B cell (primary cell): Measurements from ENCODE around the gene DIP2B.

Experiments
- EZH2 ChIP-seq: IDR thresholded peaks from 2 replicates; pipeline ENCODE4 v1.6.1; 2012; ENCODE audit warnings: borderline replicate concordance, low read depth, mild to moderate bottlenecking, moderate library complexity, low read length; ENCODE audit not compliant: insufficient read depth, poor library complexity, severe bottlenecking
- TF ChIP-seq, protein P1 (sequence below): fragments of 200-600 bp; IDR thresholded peaks from one replicate; pipeline ENCODE4 v1.8.0; 2022; ENCODE audit warnings: antibody characterized with exemption, mild to moderate bottlenecking

DNA sequence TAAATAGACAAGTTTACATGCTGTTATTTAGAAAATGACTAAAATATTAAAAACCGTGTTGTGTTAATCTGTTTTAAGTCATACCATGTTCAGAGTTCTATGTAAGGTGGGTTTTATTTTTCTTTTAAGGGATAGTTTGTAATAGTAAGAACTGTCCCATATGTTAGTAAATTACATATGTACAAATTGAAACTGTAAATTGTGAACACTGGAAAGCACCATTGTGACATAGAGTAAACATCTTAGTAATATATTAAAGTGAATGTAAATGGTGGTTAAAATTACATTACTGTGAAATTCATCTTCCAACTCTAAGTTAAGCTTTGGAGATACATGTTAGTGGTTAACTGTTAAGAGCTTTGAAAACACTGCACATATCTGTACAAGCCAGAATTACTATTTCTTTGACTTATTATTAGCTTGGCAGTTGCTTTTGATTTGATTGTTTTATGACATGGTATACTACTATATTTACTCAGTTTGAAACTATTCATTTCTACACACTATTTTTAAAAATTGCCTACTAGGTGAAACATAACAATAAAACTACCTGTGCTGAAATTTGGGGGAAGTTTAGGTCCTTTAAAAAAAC, 27.4 kb upstream of the DIP2B start:
- TF ChIP-seq, protein P1, sequence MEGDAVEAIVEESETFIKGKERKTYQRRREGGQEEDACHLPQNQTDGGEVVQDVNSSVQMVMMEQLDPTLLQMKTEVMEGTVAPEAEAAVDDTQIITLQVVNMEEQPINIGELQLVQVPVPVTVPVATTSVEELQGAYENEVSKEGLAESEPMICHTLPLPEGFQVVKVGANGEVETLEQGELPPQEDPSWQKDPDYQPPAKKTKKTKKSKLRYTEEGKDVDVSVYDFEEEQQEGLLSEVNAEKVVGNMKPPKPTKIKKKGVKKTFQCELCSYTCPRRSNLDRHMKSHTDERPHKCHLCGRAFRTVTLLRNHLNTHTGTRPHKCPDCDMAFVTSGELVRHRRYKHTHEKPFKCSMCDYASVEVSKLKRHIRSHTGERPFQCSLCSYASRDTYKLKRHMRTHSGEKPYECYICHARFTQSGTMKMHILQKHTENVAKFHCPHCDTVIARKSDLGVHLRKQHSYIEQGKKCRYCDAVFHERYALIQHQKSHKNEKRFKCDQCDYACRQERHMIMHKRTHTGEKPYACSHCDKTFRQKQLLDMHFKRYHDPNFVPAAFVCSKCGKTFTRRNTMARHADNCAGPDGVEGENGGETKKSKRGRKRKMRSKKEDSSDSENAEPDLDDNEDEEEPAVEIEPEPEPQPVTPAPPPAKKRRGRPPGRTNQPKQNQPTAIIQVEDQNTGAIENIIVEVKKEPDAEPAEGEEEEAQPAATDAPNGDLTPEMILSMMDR, result no peak
- TF ChIP-seq EZH2, result no peak
